Transverse colon (tissue), 4 donors: ENCODE results near the gene HMGB1. TPM values are rescaled to one million over a fixed set of nuclear protein-coding genes. Genes with fewer than 3 reads are reported as not detected.

ENCODE experiments used
- DNase-seq: peaks from one replicate; pipeline ENCODE4 v3.0.0-alpha.2; 2019
- H3K27ac ChIP-seq, 4 donors: fragments of 200-600 bp; sonication (generic); 2 replicates each; pipeline ENCODE4 v1.5.1; 2016 to 2018; ENCODE audit warnings: inconsistent platforms in 4 of 4
- H3K27me3 ChIP-seq: fragments of 200-600 bp; sonication (generic); 2 replicates; pipeline ENCODE4 v1.5.1; 2017; ENCODE audit warnings: inconsistent platforms
- H3K36me3 ChIP-seq, 4 donors: fragments of 200-600 bp; sonication (generic); 2 replicates each; pipeline ENCODE4 v1.5.1; 2017 to 2019; ENCODE audit warnings: inconsistent platforms in 4 of 4
- H3K4me1 ChIP-seq, 4 donors: fragments of 200-600 bp; sonication (generic); 2 replicates each; pipeline ENCODE4 v1.5.1; 2017 to 2020; ENCODE audit warnings: inconsistent platforms in 4 of 4
- H3K4me3 ChIP-seq, 4 donors: fragments of 200-600 bp; sonication (generic); 1 replicate in 1 of 4; 2 replicates in 3 of 4; pipeline versions ENCODE4 v1.5.1 to v1.6.1; 2017 to 2019; ENCODE audit warnings: inconsistent platforms in 4 of 4
- H3K9me3 ChIP-seq, 2 donors: fragments of 200-600 bp; sonication (generic); 2 replicates each; pipeline ENCODE4 v1.5.1; 2017 to 2019; ENCODE audit warnings: inconsistent platforms in 2 of 2
- CTCF ChIP-seq, 5 experiments: fragments of 200-600 bp in 3 of 5; fragments of 450-650 bp in 2 of 5; sonication (generic) in 3 of 5; IDR thresholded peaks; 1 replicate in 2 of 5; 2 replicates in 3 of 5; pipeline ENCODE4 v1.5.1; 2016 to 2017; ENCODE audit warnings: antibody characterized with exemption in 5 of 5, inconsistent platforms in 3 of 5, mild to moderate bottlenecking in 2 of 5, moderate library complexity in 1 of 5
- EP300 ChIP-seq: sonication (generic); formaldehyde crosslinking; IDR thresholded peaks from one replicate; pipeline ENCODE4 v1.6.1; 2017; ENCODE audit warnings: antibody characterized with exemption, low read depth
- POLR2A ChIP-seq: fragments of 450-650 bp; IDR thresholded peaks from one replicate; pipeline ENCODE4 v1.6.1; 2016; ENCODE audit warnings: antibody characterized with exemption, mild to moderate bottlenecking, moderate library complexity
- POLR2AphosphoS5 ChIP-seq, 3 donors: sonication (generic); formaldehyde crosslinking; IDR thresholded peaks; one replicate each; pipeline ENCODE4 v1.6.1; 2016; ENCODE audit warnings: antibody characterized with exemption in 3 of 3
- WGBS, 2 donors: methylation state at CpG; one replicate each; pipeline ENCODE4 v1.1.5; 2018; ENCODE audit warnings: low coverage in 1 of 2; 5-methylcytosine and 5-hydroxymethylcytosine counted together
- in situ Hi-C, 4 donors: fragments of 200-750 bp; cut with MboI; loops; one replicate each; pipeline versions ENCODE4 v1.15.0 to v1.15.1; 2017; ENCODE audit warnings: low sequenced_read_pairs in 3 of 4, low pct_ligation_motif_present in 1 of 4, low pct_unique_long_range_greater_than_20kb in 1 of 4
- intact Hi-C: fragments of 100-400 bp; cut with DNase I; formaldehyde crosslinking; loops from one replicate; pipeline ENCODE4 v1.15.1; 2023; ENCODE audit warnings: low total_unique reads
- total RNA-seq, 4 donors: library from RNA; depleted of rRNA; stranded (reverse); fragments of >200 nt; gene quantifications; one replicate each; pipeline ENCODE4 v1.1.0, GENCODE V29; 2016

The HMGB1 gene
- total RNA-seq, result 100 to 1,000 TPM; 131 to 274 (median 152) TPM

- WGBS, 2 donors, result 1% methylated on average over 46 of the region's 57 CpGs; no CpG with 5 or more reads in 1 of the 2 donors
- peaks cover 4 to 32% (median 23%) of the 10 kb centered on the region in 4 donors for H3K4me1 ChIP-seq
- in situ Hi-C loops, result loop anchor here in 3 of 4 donors (5.0 to 25.0 kb wide), 3 partner anchors 61 to 328 kb away; partner anchors contain the start of gene USPL1 (in 1 of the 3)
Observed at GRCh38 chr13:30465593-30466357, at the start of gene HMGB1. TSS of gene HMGB1 (minus strand) at chr13:30465936. CDS start at chr13:30463680, 2,256 bp downstream.

GRCh38 chr13:30510811-30511371 lies 45.2 kb upstream of the HMGB1 start:
- in situ Hi-C loops, result no loop called here

More at GRCh38 chr13:30465593-30466357, at the start of gene HMGB1:
- H3K4me3 ChIP-seq, result peak within 1 kb of the TSS; percentile 80 to 100 (median 96)
- H3K9me3 ChIP-seq, result no peaks in the 10 kb centered on the region
- DNase-seq, result peak; percentile 98
- H3K27ac ChIP-seq, result peak within 1 kb of the TSS; percentile 99 to 100 (median 100)
- no peaks in the 10 kb centered on the region for H3K27me3 ChIP-seq
- TF ChIP-seq EP300 (no peak), POLR2A (peak; percentile 99), POLR2AphosphoS5 (IDR thresholded peaks at IDR 0.05) (peak; percentile 99), CTCF (IDR thresholded peaks at IDR 0.05) (no peak)
- peaks cover 0 to 11% (median 2%) of the 10 kb centered on the region in 4 donors for H3K36me3 ChIP-seq
- intact Hi-C loops, result loop anchor here (2.0 to 10.0 kb wide), 2 partner anchors 151 to 341 kb away; partner anchors contain the start of gene USPL1

GRCh38 chr13:30510091-30510490 lies 44.4 kb upstream of the HMGB1 start:
- intact Hi-C loops (no loop called here), in situ Hi-C loops (no loop called here)
- H3K27ac ChIP-seq, result no peak overlapping the region
- TF ChIP-seq POLR2AphosphoS5 (IDR thresholded peaks at IDR 0.05) (no peak), POLR2A (no peak), EP300 (no peak), CTCF (IDR thresholded peaks at IDR 0.05) (no peak)
- no peaks in the 10 kb centered on the region for H3K9me3 ChIP-seq
- no peak overlapping the region for H3K4me3 ChIP-seq
- H3K27me3 ChIP-seq, result no peaks in the 10 kb centered on the region
- WGBS, 2 donors, result 61 to 70% methylated on average over 2 to 4 of the region's 4 CpGs
- DNase-seq, result no peak
- H3K36me3 ChIP-seq, result no peaks in the 10 kb centered on the region
- H3K4me1 ChIP-seq, result no peaks in the 10 kb centered on the region

More at GRCh38 chr13:30510811-30511371, 45.2 kb upstream of the HMGB1 start:
- TF ChIP-seq POLR2A (no peak), POLR2AphosphoS5 (IDR thresholded peaks at IDR 0.05) (no peak), EP300 (no peak), CTCF (IDR thresholded peaks at IDR 0.05) (no peak)
- WGBS, 2 donors, result 86% methylated on average over 3 to 4 of the region's 4 CpGs
- Histone ChIP-seq H3K27me3 (no peaks in the 10 kb centered on the region), H3K4me1 (no peaks in the 10 kb centered on the region), H3K4me3 (no peak overlapping the region), H3K27ac (no peak overlapping the region), H3K9me3 (no peaks in the 10 kb centered on the region), H3K36me3 (no peaks in the 10 kb centered on the region)
- intact Hi-C loops, result no loop called here
- DNase-seq, result no peak

- 87 to 93% methylated on average over 6 to 9 of the region's 9 CpGs for WGBS, 2 donors
Observed at GRCh38 chr13:30509254-30510050, 43.7 kb upstream of the HMGB1 start.

More at GRCh38 chr13:30509254-30510050, 43.7 kb upstream of the HMGB1 start:
- intact Hi-C loops (no loop called here), in situ Hi-C loops (no loop called here)
- Histone ChIP-seq H3K36me3 (no peaks in the 10 kb centered on the region), H3K27ac (no peak overlapping the region), H3K9me3 (no peaks in the 10 kb centered on the region), H3K4me3 (no peak overlapping the region), H3K27me3 (no peaks in the 10 kb centered on the region), H3K4me1 (no peaks in the 10 kb centered on the region)
- DNase-seq, result no peak
- TF ChIP-seq CTCF (IDR thresholded peaks at IDR 0.05), result no peak
- TF ChIP-seq POLR2AphosphoS5 (IDR thresholded peaks at IDR 0.05), result no peak
- TF ChIP-seq EP300, result no peak
- TF ChIP-seq POLR2A, result no peak
